ENCODE measurements around the gene GNG12.

GNG12 gene

DNA sequence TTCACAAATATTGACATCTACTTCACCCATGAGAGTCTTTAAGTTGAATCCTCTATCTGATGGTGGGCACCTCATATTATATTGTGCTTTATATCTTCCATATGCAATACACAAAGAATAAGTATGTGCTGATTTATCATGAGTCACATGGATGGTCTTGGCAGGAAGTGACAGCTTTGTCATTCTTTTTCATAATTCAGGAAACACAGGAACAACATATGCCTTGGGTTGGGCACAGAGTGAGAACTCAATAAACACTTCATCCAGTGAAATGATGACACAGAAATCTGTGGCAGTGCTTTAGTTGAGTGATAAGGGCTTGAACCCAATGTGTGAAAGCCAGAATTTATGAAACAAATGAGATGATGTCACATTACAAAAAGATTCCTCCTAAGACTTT lies 107.0 kb downstream of the GNG12 start:
- DNase-seq = no peak

GRCh38 chr1:67724928-67725560 lies 108.2 kb downstream of the GNG12 start:
- DNase-seq = no peak

DNA sequence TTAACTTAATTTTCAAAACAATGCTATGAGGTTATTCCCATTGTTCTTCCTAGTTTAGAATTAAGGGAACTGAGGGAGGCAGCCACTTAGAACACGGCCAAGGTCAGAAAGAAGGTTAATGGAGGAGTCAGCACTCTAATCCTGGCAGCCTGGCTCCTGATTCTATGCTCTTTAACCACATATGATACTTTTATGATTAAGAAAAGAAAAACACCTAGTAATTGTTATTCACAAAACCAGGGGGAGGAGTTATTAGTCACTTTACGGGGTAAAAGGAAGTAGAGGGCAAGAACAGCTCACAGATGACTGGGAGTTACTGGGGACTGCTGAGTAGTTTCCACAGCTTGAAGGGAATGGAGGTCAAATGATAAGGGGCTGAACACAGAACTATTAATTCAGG lies 109.6 kb downstream of the GNG12 start:
- DNase-seq = no peak

- DNase-seq = no peak
Measured at GRCh38 chr1:67723126-67723525, 110.1 kb downstream of the GNG12 start.

DNA sequence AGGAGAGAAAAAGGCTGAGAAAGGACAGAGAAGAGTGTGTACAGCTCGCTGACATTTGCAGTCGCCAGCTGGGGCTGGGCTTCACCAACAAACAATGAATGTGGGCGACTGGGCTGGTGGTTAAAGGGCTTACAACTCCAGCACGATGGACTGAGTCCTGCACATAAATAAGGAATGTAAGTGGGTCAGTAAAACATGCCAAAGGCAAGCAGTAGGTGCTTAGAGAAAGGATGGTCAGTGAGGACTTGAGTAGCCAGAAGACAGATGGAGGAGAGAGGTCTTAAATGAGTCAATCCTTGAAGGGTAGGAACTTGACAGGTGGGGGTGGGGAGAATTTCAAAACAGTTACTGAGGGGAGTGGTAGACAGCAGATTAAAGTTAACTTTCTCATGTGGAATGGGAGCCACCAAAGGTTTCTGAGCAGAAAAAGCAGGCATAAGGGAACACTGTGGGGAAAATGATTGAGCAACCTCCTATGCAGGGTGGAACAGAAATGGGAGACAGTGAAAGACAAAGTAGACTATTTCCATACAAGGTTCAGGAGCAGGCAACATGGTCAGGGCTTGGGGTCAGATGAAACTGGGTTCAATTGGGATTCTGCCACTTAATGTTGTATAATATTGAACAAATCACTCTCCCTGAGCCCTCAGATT lies 110.8 kb downstream of the GNG12 start:
- DNase-seq = no peak

- no peak for DNase-seq
Measured at GRCh38 chr1:67721650-67722291, 111.5 kb downstream of the GNG12 start.

DNA sequence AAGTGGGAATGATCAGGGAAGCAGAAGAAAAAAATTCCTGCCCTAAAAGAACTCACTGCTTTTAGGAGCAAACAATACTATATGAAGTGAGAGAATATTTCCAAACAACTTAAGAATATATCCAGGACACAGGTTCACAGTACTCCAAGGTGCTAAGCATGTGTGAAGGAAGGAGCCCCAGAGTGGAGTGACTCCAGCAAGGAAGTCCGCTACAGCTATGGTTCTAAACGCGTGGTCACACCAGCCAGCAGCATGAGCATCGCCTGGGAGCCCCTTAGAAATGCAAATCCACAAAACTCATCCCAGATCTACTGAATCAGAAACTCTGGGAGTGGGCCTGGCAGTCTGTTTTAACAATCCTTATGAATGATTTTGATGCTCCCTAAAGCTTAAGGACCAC lies 112.2 kb downstream of the GNG12 start:
- no peak for DNase-seq

- DNase-seq = no peak
Measured at GRCh38 chr1:67719329-67720196, 113.7 kb downstream of the GNG12 start.

DNA sequence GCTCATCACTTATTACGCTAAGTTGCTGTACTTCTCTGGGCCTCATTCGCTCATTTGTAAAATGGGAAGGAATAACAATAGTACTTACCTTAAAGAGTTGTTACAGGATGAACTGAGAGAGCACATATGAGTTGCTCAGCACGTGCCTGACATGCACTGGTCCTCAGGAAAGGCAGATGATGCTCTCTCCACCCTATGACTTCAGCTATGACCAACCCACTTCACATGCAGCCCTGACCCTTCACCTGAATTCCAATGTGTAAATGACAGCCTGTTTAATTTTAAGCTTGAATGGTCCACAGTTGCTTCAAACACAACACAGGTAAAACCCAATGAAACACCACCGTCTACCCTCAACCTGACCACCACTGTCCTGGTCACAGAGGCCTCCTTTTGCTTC lies 115.4 kb downstream of the GNG12 start:
- no peak for DNase-seq

DNA sequence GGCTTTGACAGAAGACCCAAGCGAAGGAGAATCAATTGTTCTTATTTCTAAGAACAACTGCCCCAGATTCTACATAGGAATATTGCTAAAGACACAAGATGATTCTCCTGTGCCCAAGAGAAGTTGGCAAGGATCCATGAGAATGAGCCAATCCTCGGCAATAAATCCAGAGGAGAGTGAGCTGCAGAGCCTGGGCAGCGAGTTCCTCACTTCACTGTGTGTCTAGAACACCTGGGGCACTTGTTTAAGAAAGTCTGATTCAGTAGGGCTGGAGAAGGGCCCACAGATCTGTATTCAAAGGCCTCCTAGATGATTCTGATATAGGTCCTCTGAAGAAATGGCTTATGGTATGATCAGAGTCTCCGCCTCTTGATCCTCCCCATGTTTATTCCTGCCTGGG lies 116.5 kb downstream of the GNG12 start:
- DNase-seq = no peak

DNA sequence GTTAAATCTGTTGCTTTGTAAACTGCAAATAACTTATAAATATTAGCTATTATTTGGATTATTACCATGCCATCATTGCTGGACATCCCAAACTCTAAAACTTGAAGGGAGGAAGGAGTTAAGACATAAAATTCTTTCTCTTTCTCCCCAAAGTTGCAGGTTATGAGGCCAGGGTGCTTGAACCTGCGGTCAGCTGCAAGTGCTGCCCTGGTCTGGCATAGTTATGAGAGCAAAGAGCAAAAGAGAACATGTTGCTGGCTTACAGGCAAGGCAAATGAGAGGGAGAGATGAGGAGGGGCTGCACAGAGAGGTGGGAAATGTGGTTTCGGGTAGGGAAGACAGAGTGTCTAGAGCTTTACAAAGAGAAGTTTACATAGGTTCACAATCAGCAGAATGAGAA lies 117.4 kb downstream of the GNG12 start:
- no peak for DNase-seq

- peak; percentile 37 for DNase-seq
Measured at GRCh38 chr1:67713057-67713846, 120.0 kb downstream of the GNG12 start.

- no peak for DNase-seq
Measured at GRCh38 chr1:67711855-67712212, 121.4 kb downstream of the GNG12 start.

DNA sequence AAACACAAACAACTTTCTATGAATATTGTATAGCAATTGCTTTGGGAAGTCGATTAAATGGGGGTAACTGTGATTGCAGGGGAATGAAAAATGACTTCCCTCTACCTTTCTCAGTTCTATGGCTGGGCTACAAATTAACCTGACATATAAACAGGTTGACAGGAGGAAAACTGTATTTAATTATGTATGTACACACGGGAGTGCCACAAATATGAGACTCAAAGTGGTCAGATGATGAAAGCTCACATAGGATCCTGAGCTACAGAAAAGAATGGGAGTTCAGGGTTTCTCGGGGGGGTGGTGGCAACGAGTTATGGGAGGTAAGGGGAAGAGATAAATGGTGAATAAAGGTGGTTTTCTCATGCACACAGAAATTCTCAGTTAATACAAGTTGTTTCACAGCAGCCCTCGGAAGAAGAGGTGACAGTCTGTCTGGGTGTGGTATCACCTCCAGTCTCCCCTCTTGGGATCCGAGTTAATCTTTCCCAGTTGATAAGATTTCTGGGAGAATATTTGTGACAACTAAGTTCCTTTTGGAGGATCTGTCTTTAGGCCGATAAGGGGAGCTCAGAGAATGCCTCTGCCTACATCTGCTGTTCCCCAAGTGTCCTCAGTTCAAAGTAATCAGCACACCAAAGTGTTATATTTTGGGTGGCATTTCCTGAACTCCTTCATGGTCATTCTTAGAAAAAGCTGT lies 122.0 kb downstream of the GNG12 start:
- DNase-seq = no peak

DNA sequence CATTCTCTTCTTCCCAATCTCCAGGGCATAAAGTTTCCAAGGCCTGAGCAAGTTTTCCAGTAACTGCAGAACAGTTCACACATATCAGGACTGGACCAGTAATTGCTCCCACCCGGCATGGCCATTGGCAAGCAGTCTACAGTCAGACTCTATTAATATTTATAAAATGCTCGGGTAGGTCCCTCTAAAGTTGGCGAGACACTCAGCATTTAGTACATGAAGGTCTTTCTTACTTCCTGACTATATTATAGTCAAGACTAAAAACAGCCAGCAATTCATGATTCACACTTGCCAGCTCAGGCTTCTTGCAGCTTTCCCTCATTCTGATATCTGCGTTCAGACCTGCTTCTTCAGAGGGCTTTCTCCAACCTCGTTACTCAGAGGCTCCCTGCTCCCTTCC lies 122.8 kb downstream of the GNG12 start:
- no peak for DNase-seq

GRCh38 chr1:67708606-67709005 lies 124.7 kb downstream of the GNG12 start:
- no peak for DNase-seq

DNA sequence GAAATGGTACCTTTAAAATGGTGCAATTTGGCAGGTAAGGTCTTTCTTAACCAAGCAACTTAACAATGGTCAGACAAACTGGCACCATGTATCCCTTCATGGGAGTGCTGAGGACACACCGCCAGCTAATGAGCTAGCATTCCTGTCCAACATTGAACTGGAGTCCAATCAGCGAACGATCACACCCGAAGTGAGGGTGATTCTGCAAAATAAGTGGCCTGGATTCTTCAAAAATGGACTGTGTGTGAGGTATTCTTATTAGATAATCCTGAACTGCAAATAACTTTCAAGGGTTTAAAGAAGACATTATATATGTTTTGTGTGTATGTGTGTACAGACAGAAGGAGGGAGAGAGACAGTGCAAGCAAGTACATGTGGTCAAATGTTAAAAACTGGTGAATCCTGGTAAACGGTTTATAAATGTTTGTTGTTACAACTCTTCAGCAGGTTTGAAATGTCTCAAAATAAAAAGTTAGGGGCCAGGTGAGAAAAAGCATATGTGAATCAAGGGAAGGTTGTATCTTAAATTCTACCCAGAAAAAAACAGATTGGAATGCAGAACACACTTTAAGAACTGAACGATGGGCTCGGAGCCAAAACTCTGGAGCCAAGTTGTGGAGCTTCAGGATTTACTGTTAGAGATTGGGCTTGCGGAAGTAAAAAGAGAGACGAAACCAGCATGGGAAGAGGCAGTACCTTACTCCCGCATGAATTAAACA lies 127.4 kb downstream of the GNG12 start:
- no peak for DNase-seq

GRCh38 chr1:67704351-67704750 lies 128.9 kb downstream of the GNG12 start:
- no peak for DNase-seq

- DNase-seq = no peak
Measured at GRCh38 chr1:67701876-67702275, 131.4 kb downstream of the GNG12 start.

DNA sequence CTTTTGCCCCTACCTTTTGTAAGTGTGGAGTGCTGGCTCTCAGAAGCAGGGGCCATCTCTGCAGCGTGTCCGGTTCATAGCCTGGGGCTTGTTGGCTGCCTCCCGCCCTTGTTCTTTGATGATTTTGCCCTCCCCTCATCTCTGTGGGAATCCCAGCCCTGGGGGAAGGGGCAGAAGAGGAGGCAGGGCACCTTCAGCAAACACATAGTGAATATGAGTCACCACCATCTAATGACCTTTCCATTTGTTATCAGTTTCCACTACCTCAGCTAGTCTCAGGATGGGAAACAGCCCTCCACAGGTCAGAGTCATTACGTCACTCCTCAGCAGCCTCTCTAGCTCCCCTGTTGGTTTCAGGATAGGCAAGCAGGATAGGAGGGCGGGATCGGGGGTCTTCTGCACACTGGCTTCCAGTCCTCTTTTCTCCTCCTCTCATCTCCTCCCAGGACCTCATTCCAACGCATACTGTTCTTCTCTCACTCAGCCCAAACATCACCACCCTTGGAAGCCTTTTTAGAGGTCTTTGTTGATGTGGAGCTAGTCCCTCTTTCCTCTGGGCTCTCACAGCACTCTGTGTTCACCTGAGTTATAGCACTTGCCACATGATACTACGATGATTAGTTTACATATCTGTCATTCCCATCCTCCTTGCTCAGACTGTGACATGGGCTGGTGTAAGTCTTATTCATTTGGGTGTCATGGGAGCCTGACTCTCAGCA lies 132.4 kb downstream of the GNG12 start:
- DNase-seq = no peak

GRCh38 chr1:67700220-67700619 lies 133.0 kb downstream of the GNG12 start:
- no peak for DNase-seq

Measured in amniotic stem cell (primary cell).